HL-60 (cell line): Measurements from ENCODE around the gene ACP4.
"Not testable (repeated sequence)": the region's sequence is repeated elsewhere in the genome, so short reads cannot be mapped to it uniquely, and the experiment has no call there.

ENCODE experiments used
- DNase-seq, 2 experiments: peaks; one replicate each; pipeline ENCODE4 v3.0.0-alpha.2; 2010 to 2020; ENCODE audit warnings: low read depth in 1 of 2, low spot score in 1 of 2
- H3K27ac ChIP-seq: fragments of 250-450 bp; sonication (Bioruptor Pico); replicated peaks from 2 replicates; pipeline ENCODE4 v1.5.1; 2020; ENCODE audit warnings: mild to moderate bottlenecking, moderate library complexity
- H3K27me3 ChIP-seq: fragments of 250-450 bp; sonication (Bioruptor Pico); 2 replicates; pipeline ENCODE4 v1.5.1; 2021; ENCODE audit warnings: mild to moderate bottlenecking, moderate library complexity; ENCODE audit not compliant: insufficient read depth, poor library complexity, severe bottlenecking
- H3K4me3 ChIP-seq: replicated peaks from 2 replicates; pipeline ENCODE4 v1.5.1; 2011; ENCODE audit warnings: mild to moderate bottlenecking, control low read depth, low read length; ENCODE audit not compliant: insufficient read depth
- GABPA ChIP-seq: IDR thresholded peaks from 2 replicates; pipeline ENCODE4 v1.6.1; 2012; ENCODE audit warnings: low read depth
- POLR2AphosphoS5 ChIP-seq: IDR thresholded peaks from 2 replicates; pipeline ENCODE4 v1.6.1; 2012; ENCODE audit warnings: low read depth
- REST ChIP-seq: IDR thresholded peaks from 2 replicates; pipeline ENCODE4 v1.6.1; 2012; ENCODE audit warnings: low read depth; ENCODE audit not compliant: insufficient replicate concordance
- SPI1 ChIP-seq: IDR thresholded peaks from 2 replicates; pipeline ENCODE4 v1.6.1; 2012; ENCODE audit warnings: low read depth, mild to moderate bottlenecking, borderline replicate concordance
- long read RNA-seq: library from polyadenylated mRNA; unstranded; transcript quantifications from one replicate; pipeline ENCODE4 v2.0.0, GENCODE V29; 2020
- TF ChIP-seq, protein P1 (sequence below): IDR thresholded peaks from one replicate; pipeline ENCODE4 v1.5.1; 2011; ENCODE audit warnings: low read length, control low read depth, inconsistent platforms; ENCODE audit not compliant: insufficient read depth

Gene ACP4
- long read RNA-seq = 0 reads

- Histone ChIP-seq H3K4me3 (no peak within 1 kb of the TSS), H3K27me3 (no peaks in the 10 kb centered on the region)
Observed at GRCh38 chr19:50790396-50790795, at the start of gene ACP4. ACP4 (plus strand) TSS chr19:50790415; CDS start chr19:50790415, 0 bp downstream.

GRCh38 chr19:50741179-50741933 is 48.9 kb upstream of the ACP4 start:
- TF ChIP-seq POLR2AphosphoS5 = no peak
- TF ChIP-seq GABPA = no peak
- TF ChIP-seq, protein P1, sequence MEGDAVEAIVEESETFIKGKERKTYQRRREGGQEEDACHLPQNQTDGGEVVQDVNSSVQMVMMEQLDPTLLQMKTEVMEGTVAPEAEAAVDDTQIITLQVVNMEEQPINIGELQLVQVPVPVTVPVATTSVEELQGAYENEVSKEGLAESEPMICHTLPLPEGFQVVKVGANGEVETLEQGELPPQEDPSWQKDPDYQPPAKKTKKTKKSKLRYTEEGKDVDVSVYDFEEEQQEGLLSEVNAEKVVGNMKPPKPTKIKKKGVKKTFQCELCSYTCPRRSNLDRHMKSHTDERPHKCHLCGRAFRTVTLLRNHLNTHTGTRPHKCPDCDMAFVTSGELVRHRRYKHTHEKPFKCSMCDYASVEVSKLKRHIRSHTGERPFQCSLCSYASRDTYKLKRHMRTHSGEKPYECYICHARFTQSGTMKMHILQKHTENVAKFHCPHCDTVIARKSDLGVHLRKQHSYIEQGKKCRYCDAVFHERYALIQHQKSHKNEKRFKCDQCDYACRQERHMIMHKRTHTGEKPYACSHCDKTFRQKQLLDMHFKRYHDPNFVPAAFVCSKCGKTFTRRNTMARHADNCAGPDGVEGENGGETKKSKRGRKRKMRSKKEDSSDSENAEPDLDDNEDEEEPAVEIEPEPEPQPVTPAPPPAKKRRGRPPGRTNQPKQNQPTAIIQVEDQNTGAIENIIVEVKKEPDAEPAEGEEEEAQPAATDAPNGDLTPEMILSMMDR = no peak
- TF ChIP-seq REST = no peak
- TF ChIP-seq SPI1 = no peak
- no peak overlapping the region for H3K27ac ChIP-seq
- peaks cover 4% of the 10 kb centered on the region for H3K27me3 ChIP-seq
- no peak overlapping the region for H3K4me3 ChIP-seq
- no peak for DNase-seq

More at GRCh38 chr19:50790396-50790795, at the start of gene ACP4:
- no peak for DNase-seq
- no peak for TF ChIP-seq GABPA
- TF ChIP-seq POLR2AphosphoS5 = no peak
- TF ChIP-seq, protein P1 = no peak
- no peak for TF ChIP-seq REST
- TF ChIP-seq SPI1 = no peak
- H3K27ac ChIP-seq = no peak within 1 kb of the TSS

- Histone ChIP-seq H3K4me3 (no peak overlapping the region), H3K27me3 (no peaks in the 10 kb centered on the region), H3K27ac (no peak overlapping the region)
- no peak for DNase-seq
- TF ChIP-seq SPI1 (no peak), POLR2AphosphoS5 (no peak), GABPA (no peak)
- TF ChIP-seq, protein P1 = no peak
Observed at GRCh38 chr19:50743537-50743936, 46.7 kb upstream of the ACP4 start.

DNA sequence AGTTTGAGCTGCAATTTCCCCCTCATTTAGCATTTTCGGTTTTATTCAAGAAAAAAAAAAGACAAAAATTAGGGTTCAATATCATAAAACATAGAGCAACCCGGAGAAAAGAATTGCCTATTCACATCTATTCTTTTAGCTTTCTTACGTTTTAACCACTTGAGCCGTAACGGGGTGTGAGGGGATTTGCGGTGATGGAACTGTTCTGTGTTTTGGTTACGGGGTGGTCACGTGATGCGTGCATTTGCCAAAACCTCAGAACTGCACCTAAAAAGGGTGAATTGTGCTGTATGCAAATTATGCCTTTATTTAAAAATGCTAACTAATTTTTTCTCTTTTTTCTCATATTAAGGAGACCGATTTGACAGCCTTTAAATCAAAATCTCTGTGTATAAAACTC is 45.0 kb upstream of the ACP4 start:
- no peak for DNase-seq
- TF ChIP-seq SPI1 (no peak), POLR2AphosphoS5 (no peak), REST (no peak), GABPA (no peak)
- TF ChIP-seq, protein P1 = no peak

DNA sequence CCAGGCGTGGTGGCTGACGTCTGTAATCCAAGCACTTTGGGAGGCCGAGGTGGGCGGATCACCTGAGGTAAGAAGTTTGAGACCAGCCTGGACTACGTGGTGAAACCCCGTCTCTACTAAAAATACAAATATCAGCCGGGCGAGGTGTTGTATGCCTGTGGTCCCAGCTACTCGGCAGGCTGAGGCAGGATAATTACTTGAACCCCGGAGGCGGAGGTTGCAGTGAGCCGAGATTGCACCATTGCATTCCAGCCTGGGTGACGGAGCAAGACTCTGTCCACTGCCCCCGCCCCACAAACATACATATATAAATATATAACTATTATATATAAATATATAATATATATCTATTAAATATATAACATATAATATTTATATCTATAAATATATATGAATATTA is 43.1 kb upstream of the ACP4 start:
- H3K4me3 ChIP-seq, DNase-seq, H3K27ac ChIP-seq, H3K27me3 ChIP-seq: not testable (repeated sequence)

More for the DNA sequence above, 45.0 kb upstream of the ACP4 start:
- H3K27me3 ChIP-seq = no peaks in the 10 kb centered on the region
- H3K27ac ChIP-seq = no peak overlapping the region
- no peak overlapping the region for H3K4me3 ChIP-seq
